OCI-LY7 (cell line): ENCODE data around the gene PCBP3.

ENCODE experiments used
- EZH2phosphoT487 ChIP-seq: fragments of 200-600 bp; sonication (generic); IDR thresholded peaks from 2 replicates; pipeline ENCODE4 v1.6.1; 2018; ENCODE audit warnings: low read depth, borderline replicate concordance, mild to moderate bottlenecking, mixed run types, antibody characterized with exemption, low read length, moderate library complexity, mixed read lengths
- TF ChIP-seq, protein P1 (sequence below): fragments of 200-600 bp; sonication (generic); conservative IDR thresholded peaks from 2 replicates; pipeline ENCODE4 v1.5.1; 2014; ENCODE audit warnings: mild to moderate bottlenecking, antibody characterized with exemption, low read length, moderate library complexity, mixed read lengths

DNA sequence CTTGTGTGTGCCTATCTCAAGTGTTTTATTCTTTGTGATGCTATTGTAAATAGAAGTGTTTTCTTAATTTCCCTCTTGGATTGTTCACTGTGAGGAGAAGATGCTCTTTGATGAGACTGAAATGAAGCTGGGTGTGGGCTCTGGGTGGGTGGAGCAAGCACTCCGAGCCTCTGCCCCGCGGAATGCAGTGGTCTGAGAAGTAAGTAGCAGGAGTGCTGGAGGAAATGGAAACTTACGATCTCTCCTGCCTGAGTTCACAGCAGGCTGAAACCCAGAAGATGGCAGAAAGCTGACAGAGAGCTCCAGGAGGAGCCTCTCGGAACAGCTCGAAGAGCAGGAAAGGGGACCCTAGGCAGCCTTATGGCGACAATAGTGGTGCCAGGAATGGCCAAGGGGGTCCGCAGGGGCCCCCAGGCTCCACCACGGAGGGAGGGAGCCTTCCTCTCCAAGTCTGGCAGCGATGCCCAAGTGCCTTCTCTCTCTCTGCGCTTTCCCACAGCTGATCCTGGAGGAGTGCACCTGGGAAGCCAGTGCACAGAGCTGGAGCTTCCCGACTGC lies 211.2 kb downstream of the PCBP3 start:
- TF ChIP-seq, protein P1, sequence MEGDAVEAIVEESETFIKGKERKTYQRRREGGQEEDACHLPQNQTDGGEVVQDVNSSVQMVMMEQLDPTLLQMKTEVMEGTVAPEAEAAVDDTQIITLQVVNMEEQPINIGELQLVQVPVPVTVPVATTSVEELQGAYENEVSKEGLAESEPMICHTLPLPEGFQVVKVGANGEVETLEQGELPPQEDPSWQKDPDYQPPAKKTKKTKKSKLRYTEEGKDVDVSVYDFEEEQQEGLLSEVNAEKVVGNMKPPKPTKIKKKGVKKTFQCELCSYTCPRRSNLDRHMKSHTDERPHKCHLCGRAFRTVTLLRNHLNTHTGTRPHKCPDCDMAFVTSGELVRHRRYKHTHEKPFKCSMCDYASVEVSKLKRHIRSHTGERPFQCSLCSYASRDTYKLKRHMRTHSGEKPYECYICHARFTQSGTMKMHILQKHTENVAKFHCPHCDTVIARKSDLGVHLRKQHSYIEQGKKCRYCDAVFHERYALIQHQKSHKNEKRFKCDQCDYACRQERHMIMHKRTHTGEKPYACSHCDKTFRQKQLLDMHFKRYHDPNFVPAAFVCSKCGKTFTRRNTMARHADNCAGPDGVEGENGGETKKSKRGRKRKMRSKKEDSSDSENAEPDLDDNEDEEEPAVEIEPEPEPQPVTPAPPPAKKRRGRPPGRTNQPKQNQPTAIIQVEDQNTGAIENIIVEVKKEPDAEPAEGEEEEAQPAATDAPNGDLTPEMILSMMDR: no peak
- TF ChIP-seq EZH2phosphoT487: no peak
